SK-N-SH treated with all-trans-retinoic acid at 6 μM for 48 hours (cell line): ENCODE data around the gene RHBDD1.

Experiments used
- ARNTL ChIP-seq: fragments of 450-650 bp; formaldehyde crosslinking; IDR thresholded peaks from 2 replicates; pipeline ENCODE4 v1.5.0; 2020; ENCODE audit warnings: low read depth, mild to moderate bottlenecking, moderate library complexity, borderline replicate concordance
- ISL1 ChIP-seq: fragments of 250-450 bp; sonication (Bioruptor Pico); IDR thresholded peaks from 2 replicates; pipeline ENCODE4 v2.1.2; 2022; ENCODE audit warnings: mild to moderate bottlenecking, moderate library complexity
- OSR1 ChIP-seq: fragments of 250-450 bp; sonication (Bioruptor Pico); IDR thresholded peaks from 2 replicates; pipeline ENCODE4 v1.8.0; 2022; ENCODE audit warnings: moderate library complexity, mild to moderate bottlenecking, inconsistent platforms
- RARB ChIP-seq: fragments of 250-450 bp; sonication (Bioruptor Pico); IDR thresholded peaks from 2 replicates; pipeline ENCODE4 v1.8.0; 2021; ENCODE audit warnings: mild to moderate bottlenecking, moderate library complexity
- ZC3H10 ChIP-seq: fragments of 250-450 bp; sonication (Bioruptor Pico); IDR thresholded peaks from 2 replicates; pipeline ENCODE4 v1.5.1; 2021; ENCODE audit warnings: mild to moderate bottlenecking, moderate library complexity
- ZFP30 ChIP-seq: fragments of 450-650 bp; formaldehyde crosslinking; IDR thresholded peaks from 2 replicates; pipeline ENCODE4 v1.5.0; 2022; ENCODE audit warnings: mild to moderate bottlenecking, moderate library complexity
- TF ChIP-seq, protein P1 (sequence below): fragments of 250-450 bp; sonication (Bioruptor Pico); IDR thresholded peaks from 2 replicates; pipeline ENCODE4 v1.5.0; 2020; ENCODE audit warnings: mild to moderate bottlenecking, moderate library complexity
- TF ChIP-seq, protein P2 (sequence below): fragments of 250-450 bp; sonication (Bioruptor Pico); IDR thresholded peaks from 2 replicates; pipeline ENCODE4 v1.5.1; 2021; ENCODE audit warnings: mild to moderate bottlenecking, moderate library complexity

DNA sequence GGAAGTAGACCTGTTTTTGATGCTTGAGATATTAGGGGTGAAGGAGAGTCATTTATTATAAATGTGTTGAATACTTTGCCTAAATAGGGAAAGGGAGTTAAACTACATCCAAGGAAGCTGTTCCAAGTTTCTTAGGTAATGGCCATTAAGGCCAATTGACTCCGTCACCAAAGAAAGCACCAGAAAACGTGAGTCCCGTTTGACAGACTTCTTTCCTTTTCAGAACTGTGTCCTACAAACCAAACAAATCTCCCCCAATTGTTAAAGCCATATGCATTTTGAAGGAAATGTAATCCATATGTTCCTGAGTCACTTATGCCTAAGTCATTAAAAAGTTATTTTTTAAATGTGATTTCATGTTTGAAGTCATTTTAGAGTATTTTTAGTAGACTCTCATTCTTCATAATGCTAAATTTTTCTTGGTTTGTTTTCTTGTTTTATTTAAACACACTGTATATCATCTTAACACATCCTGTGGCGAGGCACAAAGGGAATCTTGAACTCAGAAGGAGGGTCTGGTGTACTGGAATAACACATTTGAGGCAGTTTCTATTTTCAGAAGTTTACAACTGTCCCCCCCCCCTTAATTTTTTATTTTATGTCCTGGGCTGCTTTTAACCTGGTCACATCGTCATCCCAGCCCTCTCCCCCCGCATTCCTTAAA lies 133.7 kb downstream of the RHBDD1 start:
- no peak for TF ChIP-seq RARB (CRISPR knock-in tag)
- no peak for TF ChIP-seq ISL1 (CRISPR knock-in tag)
- TF ChIP-seq OSR1 = no peak
- TF ChIP-seq ZC3H10 (CRISPR knock-in tag) = no peak
- no peak for TF ChIP-seq ARNTL (CRISPR knock-in tag)
- TF ChIP-seq ZFP30 (CRISPR knock-in tag) = no peak
- TF ChIP-seq, protein P1, sequence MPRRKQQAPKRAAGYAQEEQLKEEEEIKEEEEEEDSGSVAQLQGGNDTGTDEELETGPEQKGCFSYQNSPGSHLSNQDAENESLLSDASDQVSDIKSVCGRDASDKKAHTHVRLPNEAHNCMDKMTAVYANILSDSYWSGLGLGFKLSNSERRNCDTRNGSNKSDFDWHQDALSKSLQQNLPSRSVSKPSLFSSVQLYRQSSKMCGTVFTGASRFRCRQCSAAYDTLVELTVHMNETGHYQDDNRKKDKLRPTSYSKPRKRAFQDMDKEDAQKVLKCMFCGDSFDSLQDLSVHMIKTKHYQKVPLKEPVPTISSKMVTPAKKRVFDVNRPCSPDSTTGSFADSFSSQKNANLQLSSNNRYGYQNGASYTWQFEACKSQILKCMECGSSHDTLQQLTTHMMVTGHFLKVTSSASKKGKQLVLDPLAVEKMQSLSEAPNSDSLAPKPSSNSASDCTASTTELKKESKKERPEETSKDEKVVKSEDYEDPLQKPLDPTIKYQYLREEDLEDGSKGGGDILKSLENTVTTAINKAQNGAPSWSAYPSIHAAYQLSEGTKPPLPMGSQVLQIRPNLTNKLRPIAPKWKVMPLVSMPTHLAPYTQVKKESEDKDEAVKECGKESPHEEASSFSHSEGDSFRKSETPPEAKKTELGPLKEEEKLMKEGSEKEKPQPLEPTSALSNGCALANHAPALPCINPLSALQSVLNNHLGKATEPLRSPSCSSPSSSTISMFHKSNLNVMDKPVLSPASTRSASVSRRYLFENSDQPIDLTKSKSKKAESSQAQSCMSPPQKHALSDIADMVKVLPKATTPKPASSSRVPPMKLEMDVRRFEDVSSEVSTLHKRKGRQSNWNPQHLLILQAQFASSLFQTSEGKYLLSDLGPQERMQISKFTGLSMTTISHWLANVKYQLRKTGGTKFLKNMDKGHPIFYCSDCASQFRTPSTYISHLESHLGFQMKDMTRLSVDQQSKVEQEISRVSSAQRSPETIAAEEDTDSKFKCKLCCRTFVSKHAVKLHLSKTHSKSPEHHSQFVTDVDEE (CRISPR knock-in tag) = no peak
- TF ChIP-seq, protein P2, sequence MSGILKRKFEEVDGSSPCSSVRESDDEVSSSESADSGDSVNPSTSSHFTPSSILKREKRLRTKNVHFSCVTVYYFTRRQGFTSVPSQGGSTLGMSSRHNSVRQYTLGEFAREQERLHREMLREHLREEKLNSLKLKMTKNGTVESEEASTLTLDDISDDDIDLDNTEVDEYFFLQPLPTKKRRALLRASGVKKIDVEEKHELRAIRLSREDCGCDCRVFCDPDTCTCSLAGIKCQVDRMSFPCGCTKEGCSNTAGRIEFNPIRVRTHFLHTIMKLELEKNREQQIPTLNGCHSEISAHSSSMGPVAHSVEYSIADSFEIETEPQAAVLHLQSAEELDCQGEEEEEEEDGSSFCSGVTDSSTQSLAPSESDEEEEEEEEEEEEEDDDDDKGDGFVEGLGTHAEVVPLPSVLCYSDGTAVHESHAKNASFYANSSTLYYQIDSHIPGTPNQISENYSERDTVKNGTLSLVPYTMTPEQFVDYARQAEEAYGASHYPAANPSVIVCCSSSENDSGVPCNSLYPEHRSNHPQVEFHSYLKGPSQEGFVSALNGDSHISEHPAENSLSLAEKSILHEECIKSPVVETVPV (CRISPR knock-in tag) = no peak
